HG03196 (cell line): Measurements from ENCODE around the gene EIF4E3.

Experiments used
- ATAC-seq: cut with Tn5 transposase; IDR thresholded peaks from one replicate; pipeline ENCODE4 v1.9.1; 2021; ENCODE audit not compliant: unreplicated experiment

The EIF4E3 gene

DNA sequence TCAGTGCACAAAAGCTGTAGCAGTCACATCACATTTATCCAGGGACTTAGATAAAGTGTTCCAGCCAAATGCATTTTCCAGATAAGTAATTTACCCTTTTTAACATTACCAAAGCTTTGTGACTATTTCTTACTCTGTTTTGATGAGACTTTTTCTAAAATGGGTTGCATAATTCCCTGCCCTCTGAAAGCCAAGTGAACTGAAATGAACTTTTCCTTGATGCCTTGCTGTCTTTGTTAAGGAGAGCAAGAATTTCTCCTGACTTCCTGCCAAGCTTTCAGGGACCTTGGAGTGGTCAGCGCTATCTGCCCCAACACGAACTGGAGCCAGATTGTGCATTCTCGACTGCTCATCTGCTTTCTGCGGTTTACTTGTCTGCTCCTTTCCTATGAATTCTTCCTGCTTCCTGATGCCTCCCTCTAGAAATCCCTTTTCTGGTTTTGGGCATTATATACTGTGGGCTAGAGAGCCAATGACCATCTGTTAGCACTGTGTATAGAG, 34.8 kb downstream of the EIF4E3 start:
- ATAC-seq: no peak

DNA sequence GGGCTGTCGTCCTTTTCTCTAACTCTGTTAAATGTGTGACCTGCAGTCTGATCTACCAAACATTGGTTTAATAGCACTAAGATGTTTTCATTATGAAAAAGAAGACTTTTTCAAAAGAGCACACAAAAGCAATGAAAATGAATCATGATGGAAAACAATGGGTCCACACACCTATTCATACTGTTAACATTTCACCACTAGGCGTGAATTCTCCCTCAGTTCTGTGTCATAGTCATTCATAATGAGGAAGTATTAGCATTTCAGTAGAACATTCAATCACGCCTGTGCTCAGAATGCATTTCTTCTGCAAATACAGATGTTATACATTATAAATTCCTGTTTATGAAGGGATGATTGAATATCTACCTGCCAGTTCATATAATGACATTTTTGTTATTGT, 35.9 kb downstream of the EIF4E3 start:
- ATAC-seq: no peak

DNA sequence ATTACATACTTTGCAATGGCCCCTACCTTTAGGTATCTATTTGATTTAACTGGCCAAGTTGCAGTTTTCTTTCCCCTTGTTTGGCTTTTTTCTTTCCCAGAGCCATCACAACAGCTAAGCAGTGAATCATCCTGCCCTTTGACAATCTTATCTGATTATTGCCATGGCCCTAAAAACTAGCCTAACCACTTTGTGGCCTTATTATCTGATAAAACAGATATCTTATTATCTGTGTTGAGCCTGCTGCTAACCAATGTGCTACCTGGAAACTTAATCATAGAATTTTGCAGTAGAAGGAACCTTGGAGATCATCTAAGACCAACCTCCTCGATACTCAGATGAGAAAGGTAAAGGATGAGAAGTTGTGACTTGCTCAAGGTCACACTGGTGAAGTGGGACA, 37.1 kb downstream of the EIF4E3 start:
- ATAC-seq: no peak

DNA sequence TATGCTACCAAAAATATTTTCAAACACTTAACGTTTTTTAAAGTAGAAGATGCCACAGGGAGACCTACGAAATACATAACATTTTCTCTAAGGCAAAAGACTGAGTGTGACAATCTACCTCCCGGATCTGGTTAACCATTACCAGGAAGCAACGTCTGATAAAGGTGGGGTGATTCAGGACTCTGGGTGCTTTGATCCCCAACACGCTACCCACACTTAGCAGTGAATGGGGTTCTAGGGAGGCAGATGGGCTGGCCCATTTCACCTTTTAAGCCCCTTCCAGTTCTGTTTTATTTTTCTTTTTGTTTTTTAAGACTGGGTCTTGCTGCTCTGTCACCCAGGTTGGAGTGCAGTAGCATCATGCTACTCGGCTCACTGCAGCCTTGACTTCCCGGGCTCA, 39.5 kb downstream of the EIF4E3 start:
- ATAC-seq: no peak

DNA sequence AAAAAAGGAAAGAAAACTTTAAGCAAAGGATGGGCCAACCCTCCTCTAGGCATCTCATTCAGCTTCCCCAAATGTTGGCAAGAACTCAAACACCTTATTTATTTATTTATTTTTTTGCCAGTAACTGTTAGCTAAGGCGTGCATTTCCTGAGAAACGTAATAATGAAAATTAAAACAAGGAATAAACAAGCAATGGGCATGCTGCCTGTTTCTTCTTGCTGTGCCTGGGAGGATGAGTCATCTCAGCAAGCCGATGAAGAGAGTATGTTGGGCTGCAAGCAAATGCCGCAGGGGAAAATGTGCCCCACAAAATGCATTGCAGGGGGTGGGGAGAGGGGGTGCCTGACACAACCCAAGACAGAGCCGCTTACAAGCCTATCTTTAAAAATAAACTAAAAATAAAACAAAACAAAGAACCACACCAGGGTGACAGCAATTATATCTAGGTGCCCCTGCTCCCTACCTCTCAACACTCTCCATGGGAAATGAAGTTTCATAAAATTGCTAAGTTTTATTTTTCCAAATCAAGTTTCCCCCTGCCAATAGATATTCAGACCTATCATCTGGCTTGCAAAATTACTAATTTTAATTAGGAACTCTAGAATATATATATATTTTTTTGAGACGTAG, 40.3 kb downstream of the EIF4E3 start:
- no peak for ATAC-seq

DNA sequence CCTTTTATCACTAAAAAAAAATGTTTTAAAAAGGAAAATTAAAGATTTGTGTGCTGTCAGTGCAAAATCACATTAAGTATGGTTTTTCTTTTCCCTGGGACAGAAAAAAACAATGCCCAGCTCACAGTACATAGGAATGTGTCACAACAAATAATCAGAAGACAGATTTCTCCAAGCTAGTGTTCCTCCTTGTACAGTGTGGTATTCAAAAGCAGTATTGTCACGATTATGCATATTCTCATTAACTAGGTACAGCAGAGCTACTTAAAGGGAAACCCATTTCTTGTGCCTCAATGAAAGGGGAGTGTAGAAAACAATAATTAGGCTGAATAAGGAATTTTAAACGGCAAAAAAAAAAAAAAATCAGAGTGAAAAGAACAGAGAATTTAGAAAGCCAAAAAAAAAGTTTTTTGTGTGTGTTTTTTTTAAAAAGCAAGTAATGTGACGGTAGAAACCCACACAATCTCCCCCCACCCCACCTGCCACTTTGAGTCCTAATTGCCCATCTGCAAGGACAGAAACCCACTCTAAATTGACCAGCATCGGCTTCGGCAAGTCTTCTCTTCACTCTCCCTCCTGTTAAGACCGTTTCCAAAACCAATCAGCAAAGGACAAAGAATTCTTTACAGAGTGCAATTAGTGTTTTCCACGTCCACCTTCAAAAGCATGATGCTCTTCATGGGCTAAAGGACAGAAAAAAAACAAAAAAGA, 41.0 kb downstream of the EIF4E3 start:
- no peak for ATAC-seq

DNA sequence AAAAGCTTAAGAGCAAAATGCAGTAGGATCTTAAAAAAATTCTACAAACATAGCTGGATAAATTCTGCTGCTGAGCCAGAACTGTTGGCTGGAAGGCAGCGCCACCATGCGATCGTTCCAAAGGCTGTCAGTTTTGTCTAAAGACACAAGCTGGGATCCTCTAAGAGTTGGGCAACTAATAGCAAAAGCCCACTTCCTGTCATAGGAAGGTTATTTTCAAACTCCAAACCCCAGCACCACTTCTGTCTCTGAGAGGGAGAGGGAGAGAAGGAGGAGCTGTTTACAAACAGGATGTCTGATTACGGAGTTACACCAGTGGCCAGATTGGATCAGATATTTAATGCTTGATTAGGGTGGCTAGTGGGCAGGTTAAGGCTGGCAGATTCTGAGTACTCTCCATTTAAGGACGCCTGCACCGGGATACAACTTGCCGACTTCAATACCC, 44.0 kb downstream of the EIF4E3 start:
- ATAC-seq: no peak

DNA sequence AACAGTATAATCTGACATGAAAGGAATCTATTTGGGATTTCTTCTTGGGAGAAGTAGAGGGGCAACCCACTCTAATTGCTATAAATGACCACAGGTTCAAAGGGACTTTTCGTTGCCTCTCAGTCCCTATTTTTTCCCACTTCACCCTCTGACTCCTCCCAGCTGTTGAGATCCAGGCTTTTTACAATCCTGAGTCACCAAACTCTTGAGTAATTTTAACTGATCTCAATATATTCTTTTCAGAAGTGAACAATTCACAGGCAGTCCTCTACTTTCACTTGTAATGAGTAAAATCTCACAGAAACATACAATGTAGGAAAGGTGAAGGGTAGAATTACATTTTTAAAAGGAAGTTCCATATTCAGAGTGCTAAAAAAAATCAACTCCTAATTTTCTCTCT, 44.6 kb downstream of the EIF4E3 start:
- ATAC-seq: no peak

DNA sequence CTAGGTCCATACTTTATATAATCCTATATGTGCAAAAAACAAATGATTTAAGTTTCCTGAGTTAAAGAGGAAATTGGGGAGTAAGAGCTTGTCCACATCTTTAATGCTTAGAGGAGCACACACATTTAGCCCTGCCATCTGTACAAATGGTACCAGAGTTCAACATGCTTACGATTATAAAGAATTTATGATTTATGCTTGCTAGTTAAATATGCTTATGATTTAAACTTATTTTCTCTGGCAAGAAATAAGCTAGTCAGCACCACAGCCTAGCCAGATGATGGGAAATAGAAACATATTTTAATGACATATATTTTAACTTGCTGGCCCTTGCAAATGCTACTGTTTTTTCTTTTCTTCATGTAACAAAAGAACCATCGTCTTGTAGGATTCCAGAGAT, 48.3 kb downstream of the EIF4E3 start:
- ATAC-seq: no peak

DNA sequence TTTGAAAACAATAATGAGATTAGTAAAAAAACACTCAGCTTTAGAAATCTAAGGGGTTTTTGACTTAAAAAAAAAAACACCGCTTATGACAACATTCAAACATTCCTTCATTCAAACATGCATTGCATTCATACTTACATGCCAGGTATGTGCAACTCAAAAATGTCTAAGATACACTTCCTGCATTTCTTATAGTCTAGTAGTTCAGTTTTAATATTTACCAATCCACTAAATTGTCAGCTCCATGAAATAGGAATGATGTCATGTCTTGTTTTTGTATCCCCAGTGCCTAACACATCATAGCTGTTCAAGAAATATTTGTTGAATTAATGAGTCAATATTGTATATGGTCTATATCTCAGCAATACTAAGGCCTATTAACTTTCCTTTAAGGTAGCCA, 51.7 kb downstream of the EIF4E3 start:
- no peak for ATAC-seq

DNA sequence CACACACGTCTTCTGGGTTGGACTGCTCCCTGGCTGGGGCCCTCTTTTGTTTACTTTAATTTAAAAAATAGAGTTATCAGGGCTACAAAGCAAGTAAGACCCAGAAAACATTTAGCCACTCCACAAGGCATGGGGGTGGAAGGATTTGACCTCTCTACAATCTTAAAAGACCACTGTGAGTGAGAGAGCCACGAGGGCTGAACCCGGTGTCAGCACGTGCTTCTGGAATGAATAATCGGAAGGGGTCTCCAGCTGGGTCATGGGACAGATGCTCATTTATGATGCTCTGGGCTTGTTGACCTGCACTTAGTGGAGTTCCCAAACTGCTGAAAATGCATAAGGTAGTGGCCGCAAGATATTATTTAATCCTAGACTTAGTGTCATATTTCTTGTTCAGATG, 52.4 kb downstream of the EIF4E3 start:
- no peak for ATAC-seq

DNA sequence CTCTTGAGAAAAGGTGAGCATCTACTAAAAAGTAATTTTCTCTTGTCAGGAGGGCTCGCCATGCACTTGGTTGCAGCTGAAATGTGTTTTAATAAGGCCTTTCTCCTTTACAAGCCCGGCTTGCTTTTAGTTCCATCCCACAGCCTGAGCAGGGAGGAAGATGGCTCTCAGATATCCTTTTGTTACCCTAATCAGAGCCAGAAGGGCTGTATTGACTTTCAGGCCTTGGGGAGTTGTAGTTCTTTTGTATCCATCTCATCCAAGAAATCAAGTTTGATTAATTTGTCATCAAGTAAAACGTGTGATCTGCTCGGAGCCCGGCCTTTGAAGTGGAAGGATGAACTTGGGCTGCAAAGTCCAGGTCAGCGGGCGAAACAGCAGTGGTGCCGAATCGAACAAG, 52.9 kb downstream of the EIF4E3 start:
- ATAC-seq: no peak

DNA sequence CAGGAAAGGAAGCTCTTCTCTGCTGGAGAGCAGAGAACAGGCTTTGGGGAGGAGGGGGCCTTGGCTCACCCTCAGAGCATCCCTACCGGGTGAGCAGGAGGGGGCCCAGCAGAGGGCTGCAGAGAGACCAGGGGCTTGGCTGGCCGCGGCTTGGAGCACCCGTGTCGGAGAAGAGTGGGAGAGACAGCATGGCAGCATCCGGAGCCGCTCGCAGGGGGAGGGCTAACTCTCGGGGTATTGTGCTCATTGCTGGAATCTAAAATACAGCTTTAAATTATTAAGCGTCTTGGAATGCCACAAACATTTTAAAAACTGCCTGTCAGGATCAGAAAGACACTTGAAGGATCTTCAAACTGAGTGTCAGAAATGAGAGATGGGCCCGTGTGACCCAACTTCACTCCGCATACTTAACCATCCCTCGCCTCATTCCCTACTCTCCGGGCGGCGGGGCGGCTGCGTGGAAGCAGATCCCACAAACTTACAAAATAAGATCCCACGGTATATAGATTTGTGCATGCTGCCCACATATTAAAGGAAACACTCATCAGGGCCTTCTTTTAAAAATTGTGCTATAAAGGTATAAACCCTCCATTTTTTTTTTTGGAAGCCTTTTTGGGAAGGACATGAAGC, 53.9 kb downstream of the EIF4E3 start:
- ATAC-seq: no peak

DNA sequence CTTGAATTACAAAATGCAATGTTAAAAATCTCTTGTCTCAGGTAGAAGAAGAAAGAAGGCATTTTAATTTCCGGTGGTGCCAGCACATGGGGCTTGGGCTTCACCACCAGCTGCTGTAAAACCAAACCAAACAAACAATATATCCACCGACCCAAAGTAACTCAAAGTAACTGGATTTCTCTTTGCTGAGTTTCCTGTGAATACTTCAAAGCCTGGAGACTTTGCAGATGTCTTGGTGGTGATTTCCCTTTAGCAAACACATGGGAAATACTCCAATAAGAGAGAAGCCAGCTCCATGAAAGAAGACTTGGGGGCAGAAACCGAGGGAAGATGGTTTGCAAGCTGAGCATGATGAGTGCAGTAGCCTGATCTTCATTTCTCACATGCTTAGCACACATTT, 62.6 kb downstream of the EIF4E3 start:
- no peak for ATAC-seq

DNA sequence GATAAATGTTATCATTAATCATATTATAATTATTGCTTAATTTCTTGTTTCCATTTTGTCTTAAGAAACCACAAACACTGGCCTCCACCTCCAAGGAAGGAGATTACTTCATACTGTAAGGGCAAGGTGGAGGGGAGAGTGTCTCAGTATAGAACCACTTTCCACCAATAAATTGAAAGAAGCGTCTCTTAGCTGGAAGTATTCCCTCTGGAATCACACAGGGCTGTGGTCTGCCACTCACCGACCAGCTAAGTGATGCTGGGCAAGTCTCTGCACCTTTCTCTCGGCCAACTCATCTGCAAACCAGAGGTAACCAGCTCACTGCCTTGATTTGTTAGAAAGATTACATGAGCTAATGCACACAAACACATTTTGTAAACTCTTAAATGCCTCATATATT, 63.1 kb downstream of the EIF4E3 start:
- ATAC-seq: no peak

DNA sequence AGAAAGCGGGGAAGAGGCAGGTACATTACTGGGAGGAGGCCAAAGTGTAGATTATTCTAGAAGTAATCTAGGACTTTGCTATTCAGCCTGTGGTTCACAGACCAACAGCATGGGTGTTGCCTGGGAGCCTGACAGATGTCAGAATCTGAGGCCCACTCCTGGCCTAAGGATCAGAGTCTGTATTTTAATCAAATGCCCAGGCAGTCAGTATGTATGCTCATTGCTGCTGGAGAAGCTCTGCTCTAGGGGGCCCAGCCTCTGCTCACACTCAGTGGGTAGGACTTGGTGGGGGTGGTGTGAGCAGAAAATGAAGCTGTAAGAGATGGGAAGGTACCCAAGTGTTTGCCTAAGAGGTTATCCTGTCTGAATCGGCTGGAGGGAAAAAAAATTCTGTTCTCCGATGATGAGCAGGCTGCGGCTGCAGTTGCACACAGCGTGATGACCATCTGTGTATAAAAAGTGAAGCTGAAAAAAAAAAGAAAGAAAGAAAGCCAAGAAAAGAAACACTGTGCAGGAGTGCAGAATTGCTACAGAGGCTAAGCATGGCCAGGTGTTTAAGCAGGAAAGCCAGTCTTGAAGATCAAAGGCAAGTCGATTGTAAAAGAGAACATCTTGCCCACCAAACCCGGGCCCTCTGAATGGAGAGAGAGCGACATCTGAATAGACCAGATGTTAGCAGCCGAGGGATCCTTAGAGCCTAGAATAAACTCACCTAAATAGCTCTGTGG, 65.2 kb downstream of the EIF4E3 start:
- ATAC-seq: no peak

DNA sequence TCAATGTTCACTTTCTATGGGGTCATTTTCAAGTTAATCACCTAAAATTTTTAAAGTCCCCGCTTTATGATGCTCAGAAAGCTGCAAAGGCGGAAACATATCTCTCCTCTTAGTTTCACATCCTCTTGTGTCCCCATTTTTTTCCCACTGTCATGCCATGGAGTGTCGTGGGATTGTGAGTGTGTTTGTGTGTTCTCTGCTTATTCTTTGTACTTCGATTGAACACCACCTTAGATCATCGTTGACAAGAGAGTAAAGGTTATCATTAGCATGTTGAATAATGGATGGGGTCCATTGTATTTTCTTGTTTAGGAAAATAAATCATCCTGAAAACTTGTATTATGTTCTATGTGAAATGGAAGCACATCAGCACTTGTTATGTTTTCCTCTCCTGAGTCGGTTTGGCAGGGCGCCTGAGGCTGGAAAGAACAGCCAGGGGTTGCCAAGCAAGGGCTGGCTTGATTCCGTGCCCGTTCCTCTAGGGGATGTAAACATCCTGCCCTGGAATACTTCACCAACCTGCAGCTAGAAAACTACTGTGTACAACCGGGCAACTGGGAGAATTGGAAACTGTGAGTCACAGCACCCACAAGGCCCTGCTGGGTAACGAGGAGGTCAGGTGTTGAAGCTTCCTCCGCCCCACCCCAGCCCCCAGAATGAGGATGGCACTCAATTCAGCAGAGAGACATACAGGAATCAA, 67.2 kb downstream of the EIF4E3 start:
- no peak for ATAC-seq

DNA sequence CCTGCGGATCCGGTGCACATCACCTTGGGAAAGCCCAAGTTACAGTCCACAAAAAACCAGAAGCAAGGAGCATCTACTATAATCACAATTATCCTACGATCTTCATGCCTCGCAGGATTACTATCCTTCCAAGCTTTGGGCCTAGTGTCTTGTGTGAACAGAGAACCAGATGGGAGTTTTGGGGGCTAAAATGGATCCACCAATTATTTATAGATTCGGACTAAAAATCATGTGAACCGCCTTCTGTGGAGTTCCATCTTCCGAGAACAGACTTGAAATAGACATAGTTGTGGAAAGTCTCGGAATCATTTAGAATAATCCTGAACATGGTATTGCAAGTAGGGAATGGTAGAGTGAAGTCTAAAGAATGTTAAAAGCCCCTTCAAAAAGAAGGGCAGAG, 70.1 kb downstream of the EIF4E3 start:
- no peak for ATAC-seq

DNA sequence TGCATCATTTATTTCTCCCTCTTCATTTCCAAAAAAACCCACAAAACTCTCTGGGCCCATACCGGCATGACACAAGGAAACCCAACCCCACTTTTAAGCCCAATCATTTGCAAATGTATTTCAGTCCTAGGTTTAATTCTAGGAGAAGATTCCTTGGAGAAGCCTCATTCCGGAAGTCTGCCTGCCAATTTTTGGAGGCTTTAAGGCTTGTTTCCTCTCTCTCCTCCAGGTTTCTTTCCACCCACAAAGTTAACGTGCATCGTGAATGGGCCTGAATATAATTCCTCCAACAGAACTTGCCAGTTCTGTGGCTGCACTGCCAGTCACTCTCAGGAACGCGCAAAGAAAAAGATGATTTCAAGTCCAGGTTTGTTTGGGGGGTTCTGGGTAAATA, 71.8 kb downstream of the EIF4E3 start:
- no peak for ATAC-seq

DNA sequence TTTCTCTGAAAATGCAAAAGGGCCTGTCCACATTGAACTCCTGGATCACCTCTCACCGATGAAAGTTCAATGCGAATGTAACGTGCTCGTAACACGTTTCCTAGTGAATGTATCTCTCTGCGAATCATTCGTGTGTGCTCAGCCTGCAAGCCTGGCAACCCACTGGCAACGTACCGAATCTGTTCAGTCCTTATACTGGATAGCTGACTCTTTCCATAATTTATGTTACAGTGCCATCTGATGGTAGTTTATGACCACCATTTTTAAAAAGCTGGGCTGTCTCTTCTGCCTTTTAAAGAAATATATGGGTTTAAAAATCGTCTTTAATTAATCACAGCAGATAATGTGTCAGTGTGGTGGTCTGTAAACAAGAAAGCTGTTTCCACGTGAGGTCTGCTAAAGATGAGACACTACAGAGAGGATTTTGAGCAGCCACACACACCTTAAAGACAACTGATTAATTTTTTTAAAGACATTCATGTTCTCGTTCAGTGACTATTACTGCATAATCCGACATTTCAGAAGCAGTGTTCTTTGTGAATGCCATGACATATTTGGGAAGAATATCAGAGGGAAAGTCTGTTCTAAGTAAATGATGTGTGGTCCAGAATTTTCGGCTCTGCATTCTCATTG, 72.3 kb downstream of the EIF4E3 start:
- no peak for ATAC-seq

DNA sequence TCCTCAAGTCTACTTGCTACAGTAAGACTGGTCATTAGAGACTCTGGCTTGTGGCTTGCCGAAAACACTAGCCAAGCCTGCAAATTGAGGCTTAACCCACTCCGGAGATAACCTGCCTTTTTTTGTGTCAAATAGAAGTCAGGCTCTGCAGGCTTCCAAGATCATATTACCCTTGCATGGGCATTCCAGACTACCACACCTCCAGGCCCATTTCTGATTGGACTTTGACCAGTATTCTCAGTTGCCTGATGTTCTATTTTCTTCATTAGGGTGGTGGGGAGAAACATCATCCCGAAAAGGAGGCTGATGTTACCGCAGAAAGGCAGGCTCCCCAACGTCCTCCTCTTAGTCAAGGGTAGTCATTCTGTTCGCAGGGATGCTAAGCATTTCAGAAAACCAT, 73.6 kb downstream of the EIF4E3 start:
- ATAC-seq: no peak
